ENCODE data around the gene PEDS1. TPM values are rescaled to one million over a fixed set of nuclear protein-coding genes. Genes with fewer than 3 reads are reported as not detected.
A peak's percentile ranks its signal among the peaks of the same experiment; 100 is the strongest.

The PEDS1 gene
- total and polyA plus RNA-seq, 9 donors, result 7.5 to 18.2 (median 12.4) TPM

GRCh38 chr20:50191544-50192363, 38.2 kb upstream of the PEDS1 start:
- intact Hi-C loops (cut with DNase I), result loop anchor here (2.0 to 10.0 kb wide), 8 partner anchors 33 to 269 kb away; no protein-coding TSS in a partner anchor
- Histone ChIP-seq H3K4me3 (peak overlapping the region; percentile 74), H3K27me3 (no peaks in the 10 kb centered on the region), H3K4me1 (ENCODE audit: insufficient read depth) (peaks cover 11% of the 10 kb centered on the region), H3K9me3 (no peaks in the 10 kb centered on the region), H3K27ac (peak overlapping the region; percentile 91 to 98), H3K36me3 (no peaks in the 10 kb centered on the region)
- TF ChIP-seq CTCF (IDR thresholded peaks at IDR 0.05) (peak in 2 of 3 donors; percentile 56 to 57), POLR2A (IDR thresholded peaks at IDR 0.05) (no peak), EP300 (IDR thresholded peaks at IDR 0.05) (no peak)
- DNase-seq, result peak; percentile 53 to 79 (median 71)
- WGBS, 3 donors, result 0 to 1% (median 0%) methylated on average over 70 to 96 of the region's 96 CpGs

GRCh38 chr20:50191065-50191543, 37.6 kb upstream of the PEDS1 start:
- TF ChIP-seq CTCF (IDR thresholded peaks at IDR 0.05) (peak in 1 of 3 donors; percentile 51), EP300 (IDR thresholded peaks at IDR 0.05) (no peak)
- Histone ChIP-seq H3K4me1 (ENCODE audit: insufficient read depth) (peaks cover 11% of the 10 kb centered on the region), H3K4me3 (peak overlapping the region; percentile 74), H3K9me3 (no peaks in the 10 kb centered on the region), H3K27ac (peak overlapping the region; percentile 91 to 98), H3K27me3 (no peaks in the 10 kb centered on the region), H3K36me3 (no peaks in the 10 kb centered on the region)
- intact Hi-C loops (cut with DNase I), result loop anchor here (2.0 to 10.0 kb wide), 7 partner anchors 94 to 270 kb away; no protein-coding TSS in a partner anchor
- WGBS, 3 donors, result 0 to 1% (median 1%) methylated on average over 3 to 69 of the region's 69 CpGs
- DNase-seq, result peak in 1 of 5 donors; percentile 79

GRCh38 chr20:50190251-50191064, 36.9 kb upstream of the PEDS1 start, which contains the start of gene CEBPB:
Gene CEBPB (plus strand): TSS chr20:50190830. CDS start chr20:50191034, 204 bp downstream.
- peak; percentile 99 for TF ChIP-seq POLR2A (IDR thresholded peaks at IDR 0.05)
- TF ChIP-seq CTCF (IDR thresholded peaks at IDR 0.05), result peak; percentile 72 to 96 (median 84)
- TF ChIP-seq EP300 (IDR thresholded peaks at IDR 0.05), result peak; percentile 16
- intact Hi-C loops (cut with DNase I), result loop anchor here (2.0 to 10.0 kb wide), 7 partner anchors 94 to 270 kb away; no protein-coding TSS in a partner anchor
- H3K27me3 ChIP-seq, result no peaks in the 10 kb centered on the region
- WGBS, 3 donors, result 1 to 2% (median 1%) methylated on average over 30 to 89 of the region's 89 CpGs
- peak; percentile 93 to 96 (median 95) for DNase-seq
- H3K9me3 ChIP-seq, result no peaks in the 10 kb centered on the region
- H3K4me3 ChIP-seq, result peak within 1 kb of the TSS; percentile 74
- H3K27ac ChIP-seq, result peak within 1 kb of the TSS; percentile 91 to 98
- peaks cover 11% of the 10 kb centered on the region for H3K4me1 ChIP-seq (ENCODE audit: insufficient read depth)
- no peaks in the 10 kb centered on the region for H3K36me3 ChIP-seq

- Histone ChIP-seq H3K9me3 (no peaks in the 10 kb centered on the region), H3K4me1 (ENCODE audit: insufficient read depth) (peaks cover 11% of the 10 kb centered on the region), H3K36me3 (no peaks in the 10 kb centered on the region), H3K27me3 (no peaks in the 10 kb centered on the region), H3K27ac (peak overlapping the region; percentile 91 to 98), H3K4me3 (peak overlapping the region; percentile 74)
- intact Hi-C loops (cut with DNase I), result loop anchor here (2.0 to 10.0 kb wide), 10 partner anchors 95 to 1205 kb away; no protein-coding TSS in a partner anchor
- peak; percentile 4 for TF ChIP-seq POLR2A (IDR thresholded peaks at IDR 0.05)
- no peak for TF ChIP-seq CTCF (IDR thresholded peaks at IDR 0.05)
- 35 to 38% (median 35%) methylated on average over 17 to 29 of the region's 29 CpGs for WGBS, 3 donors
- peak; percentile 63 to 81 (median 80) for DNase-seq
Observed at GRCh38 chr20:50189681-50190250, 36.2 kb upstream of the PEDS1 start.

Data from ovary (tissue), 9 donors.